Measurements from ENCODE around the gene BASP1.
"Not testable (repeated sequence)": the region's sequence is repeated elsewhere in the genome, so short reads cannot be mapped to it uniquely, and the experiment has no call there.

The BASP1 gene

GRCh38 chr5:17295671-17296070 lies 78.2 kb downstream of the BASP1 start:
- DNase-seq, result no peak

- no peak for DNase-seq
These were observed 84.7 kb downstream of the BASP1 start for GRCh38 chr5:17302106-17302505.

GRCh38 chr5:17302604-17303003 lies 85.2 kb downstream of the BASP1 start:
- DNase-seq, result no peak

GRCh38 chr5:17304282-17304681 lies 86.9 kb downstream of the BASP1 start:
- DNase-seq, result no peak

GRCh38 chr5:17305017-17305416 lies 87.6 kb downstream of the BASP1 start:
- DNase-seq, result no peak

- DNase-seq, result no peak
These were observed 88.7 kb downstream of the BASP1 start for GRCh38 chr5:17305964-17306725.

GRCh38 chr5:17306726-17307091 lies 89.3 kb downstream of the BASP1 start:
- DNase-seq, result no peak

GRCh38 chr5:17307440-17307839 lies 90.0 kb downstream of the BASP1 start:
- not testable (repeated sequence) for DNase-seq

GRCh38 chr5:17308326-17309065 lies 91.1 kb downstream of the BASP1 start:
- no peak for DNase-seq

- no peak for DNase-seq
These were observed 92.0 kb downstream of the BASP1 start for GRCh38 chr5:17309462-17309861.

- not testable (repeated sequence) for DNase-seq
These were observed 93.1 kb downstream of the BASP1 start for GRCh38 chr5:17310502-17310901.

GRCh38 chr5:17311811-17312210 lies 94.4 kb downstream of the BASP1 start:
- DNase-seq, result not testable (repeated sequence)

GRCh38 chr5:17312358-17312757 lies 94.9 kb downstream of the BASP1 start:
- no peak for DNase-seq

GRCh38 chr5:17314907-17315471 lies 97.6 kb downstream of the BASP1 start:
- DNase-seq, result no peak

- DNase-seq, result no peak
These were observed 98.3 kb downstream of the BASP1 start for GRCh38 chr5:17315710-17316221.

GRCh38 chr5:17316970-17317459 lies 99.6 kb downstream of the BASP1 start:
- no peak for DNase-seq

GRCh38 chr5:17317473-17317872 lies 100.0 kb downstream of the BASP1 start:
- no peak for DNase-seq

GRCh38 chr5:17319095-17319494 lies 101.7 kb downstream of the BASP1 start:
- not testable (repeated sequence) for DNase-seq

- no peak for DNase-seq
These were observed 108.6 kb downstream of the BASP1 start for GRCh38 chr5:17325770-17326599.
